GM19043 (cell line): ENCODE measurements around the gene PRSS33.

Experiments used
- ATAC-seq: cut with Tn5 transposase; IDR thresholded peaks from one replicate; pipeline ENCODE4 v1.9.1; 2021; ENCODE audit warnings: low read depth; ENCODE audit not compliant: unreplicated experiment

PRSS33 gene

GRCh38 chr16:2745116-2745890 is 42.1 kb downstream of the PRSS33 start:
- ATAC-seq: no peak

- ATAC-seq: no peak
These were observed 42.6 kb downstream of the PRSS33 start for GRCh38 chr16:2744711-2745110.

GRCh38 chr16:2743007-2743810 is 44.2 kb downstream of the PRSS33 start:
- ATAC-seq: no peak

GRCh38 chr16:2742323-2743006 is 44.9 kb downstream of the PRSS33 start:
- no peak for ATAC-seq

GRCh38 chr16:2741168-2741567 is 46.2 kb downstream of the PRSS33 start:
- no peak for ATAC-seq

GRCh38 chr16:2740476-2740875 is 46.9 kb downstream of the PRSS33 start:
- no peak for ATAC-seq

- ATAC-seq: no peak
These were observed 47.5 kb downstream of the PRSS33 start for GRCh38 chr16:2739625-2740430.

GRCh38 chr16:2738615-2739014 is 48.7 kb downstream of the PRSS33 start:
- no peak for ATAC-seq

- no peak for ATAC-seq
These were observed 49.4 kb downstream of the PRSS33 start for GRCh38 chr16:2737895-2738418.

- ATAC-seq: no peak
These were observed 50.1 kb downstream of the PRSS33 start for GRCh38 chr16:2737238-2737605.

GRCh38 chr16:2736476-2737237 is 50.7 kb downstream of the PRSS33 start:
- ATAC-seq: no peak

- no peak for ATAC-seq
These were observed 52.4 kb downstream of the PRSS33 start for GRCh38 chr16:2734844-2735515.
